Adipocyte (in vitro differentiated cells): ENCODE results near the gene HNRNPR.

Experiments
- DNase-seq: peaks from one replicate; pipeline ENCODE4 v3.0.0-alpha.2; 2015; ENCODE audit warnings: low read depth
- H3K27me3 ChIP-seq: replicated peaks from 2 replicates; pipeline ENCODE4 v1.7.0; 2013; ENCODE audit warnings: mild to moderate bottlenecking, low read length, moderate library complexity; ENCODE audit not compliant: control insufficient read depth, insufficient read depth
- H3K36me3 ChIP-seq: 2 replicates; pipeline ENCODE4 v1.7.0; 2013; ENCODE audit warnings: low read length, mild to moderate bottlenecking, moderate library complexity; ENCODE audit not compliant: control insufficient read depth, insufficient read depth, severe bottlenecking
- H3K4me1 ChIP-seq: 2 replicates; pipeline ENCODE4 v1.7.0; 2013; ENCODE audit warnings: mild to moderate bottlenecking, low read length, moderate library complexity; ENCODE audit not compliant: control insufficient read depth, insufficient read depth
- H3K4me3 ChIP-seq: 2 replicates; pipeline ENCODE4 v1.7.0; 2013; ENCODE audit warnings: mild to moderate bottlenecking, low read length, moderate library complexity
- H3K9ac ChIP-seq: 2 replicates; pipeline ENCODE4 v1.7.0; 2013; ENCODE audit warnings: mild to moderate bottlenecking, low read length, moderate library complexity
- H3K9me3 ChIP-seq: 2 replicates; pipeline ENCODE4 v1.7.0; 2013; ENCODE audit warnings: mild to moderate bottlenecking, low read length, moderate library complexity; ENCODE audit not compliant: control insufficient read depth

HNRNPR gene

GRCh38 chr1:23344111-23344986 is at the start of gene HNRNPR:
Gene HNRNPR, minus strand, starts transcription at chr1:23344284. Its CDS starts 3,276 bp downstream, at chr1:23341008.
- H3K4me3 ChIP-seq, result peak within 1 kb of the TSS; percentile 97
- no peaks in the 10 kb centered on the region for H3K36me3 ChIP-seq
- H3K9me3 ChIP-seq, result no peaks in the 10 kb centered on the region
- no peaks in the 10 kb centered on the region for H3K27me3 ChIP-seq
- H3K4me1 ChIP-seq, result peaks cover 33% of the 10 kb centered on the region
- DNase-seq, result peak; percentile 100
- H3K9ac ChIP-seq, result peak within 1 kb of the TSS; percentile 95

- Histone ChIP-seq H3K36me3 (peaks cover 5% of the 10 kb centered on the region), H3K9ac (peak overlapping the region; percentile 86), H3K27me3 (no peaks in the 10 kb centered on the region), H3K9me3 (no peaks in the 10 kb centered on the region), H3K4me1 (peaks cover 33% of the 10 kb centered on the region), H3K4me3 (peak overlapping the region; percentile 38)
- peak; percentile 10 for DNase-seq
Observed at GRCh38 chr1:23393706-23394105, 49.6 kb upstream of the HNRNPR start.

GRCh38 chr1:23392125-23392855 is 48.2 kb upstream of the HNRNPR start:
- Histone ChIP-seq H3K9ac (no peak overlapping the region), H3K4me1 (peaks cover 33% of the 10 kb centered on the region), H3K9me3 (no peaks in the 10 kb centered on the region), H3K27me3 (no peaks in the 10 kb centered on the region), H3K36me3 (peaks cover under 1% of the 10 kb centered on the region), H3K4me3 (no peak overlapping the region)
- DNase-seq, result no peak

- no peak overlapping the region for H3K4me3 ChIP-seq
- DNase-seq, result no peak
- no peaks in the 10 kb centered on the region for H3K36me3 ChIP-seq
- H3K9ac ChIP-seq, result no peak overlapping the region
- peaks cover 18% of the 10 kb centered on the region for H3K4me1 ChIP-seq
- H3K9me3 ChIP-seq, result no peaks in the 10 kb centered on the region
- no peaks in the 10 kb centered on the region for H3K27me3 ChIP-seq
Observed at GRCh38 chr1:23389837-23390321, 45.8 kb upstream of the HNRNPR start.

GRCh38 chr1:23387494-23387893 is 43.4 kb upstream of the HNRNPR start:
- H3K36me3 ChIP-seq, result no peaks in the 10 kb centered on the region
- no peak for DNase-seq
- no peak overlapping the region for H3K4me3 ChIP-seq
- peaks cover 10% of the 10 kb centered on the region for H3K4me1 ChIP-seq
- no peaks in the 10 kb centered on the region for H3K9me3 ChIP-seq
- no peak overlapping the region for H3K9ac ChIP-seq
- H3K27me3 ChIP-seq, result no peaks in the 10 kb centered on the region

GRCh38 chr1:23385119-23385621 is 41.1 kb upstream of the HNRNPR start:
- Histone ChIP-seq H3K27me3 (no peaks in the 10 kb centered on the region), H3K9ac (no peak overlapping the region), H3K9me3 (no peaks in the 10 kb centered on the region), H3K4me1 (peaks cover 18% of the 10 kb centered on the region), H3K36me3 (no peaks in the 10 kb centered on the region), H3K4me3 (no peak overlapping the region)
- no peak for DNase-seq

GRCh38 chr1:23384312-23385058 is 40.4 kb upstream of the HNRNPR start:
- Histone ChIP-seq H3K36me3 (no peaks in the 10 kb centered on the region), H3K4me3 (no peak overlapping the region), H3K9ac (no peak overlapping the region), H3K27me3 (no peaks in the 10 kb centered on the region), H3K9me3 (no peaks in the 10 kb centered on the region), H3K4me1 (peaks cover 18% of the 10 kb centered on the region)
- DNase-seq, result peak; percentile 7

- H3K36me3 ChIP-seq, result no peaks in the 10 kb centered on the region
- no peak overlapping the region for H3K9ac ChIP-seq
- DNase-seq, result no peak
- H3K4me1 ChIP-seq, result peaks cover 21% of the 10 kb centered on the region
- no peaks in the 10 kb centered on the region for H3K27me3 ChIP-seq
- no peaks in the 10 kb centered on the region for H3K9me3 ChIP-seq
- H3K4me3 ChIP-seq, result no peak overlapping the region
Observed at GRCh38 chr1:23383577-23384311, 39.7 kb upstream of the HNRNPR start.

- Histone ChIP-seq H3K4me1 (peaks cover 40% of the 10 kb centered on the region), H3K9me3 (no peaks in the 10 kb centered on the region), H3K36me3 (no peaks in the 10 kb centered on the region), H3K4me3 (no peak overlapping the region), H3K27me3 (no peaks in the 10 kb centered on the region), H3K9ac (no peak overlapping the region)
- no peak for DNase-seq
Observed at GRCh38 chr1:23381233-23381885, 37.3 kb upstream of the HNRNPR start.

- no peak overlapping the region for H3K9ac ChIP-seq
- no peaks in the 10 kb centered on the region for H3K36me3 ChIP-seq
- no peak overlapping the region for H3K4me3 ChIP-seq
- H3K4me1 ChIP-seq, result peaks cover 43% of the 10 kb centered on the region
- no peaks in the 10 kb centered on the region for H3K9me3 ChIP-seq
- H3K27me3 ChIP-seq, result no peaks in the 10 kb centered on the region
- DNase-seq, result no peak
Observed at GRCh38 chr1:23380719-23381118, 36.6 kb upstream of the HNRNPR start.
